Heart right ventricle (tissue), 16 donors: Measurements from ENCODE around the gene NEK6. TPM values are rescaled to one million over a fixed set of nuclear protein-coding genes. Genes with fewer than 3 reads are reported as not detected.
A peak's percentile ranks its signal among the peaks of the same experiment; 100 is the strongest.

Experiments
- ATAC-seq, 8 donors: fragments of 200-7000 bp; cut with Tn5 transposase; one replicate each; pipeline ENCODE4 v1.9.1; 2020; ENCODE audit warnings: mild to moderate bottlenecking in 8 of 8, moderate library complexity in 8 of 8, moderate number of reproducible peaks in 1 of 8
- DNase-seq, 2 donors: peaks; one replicate each; pipeline ENCODE4 v3.0.0-alpha.2; 2020
- H3K27ac ChIP-seq, 10 donors: fragments of 200-600 bp; sonication (generic) in 2 of 10; one replicate each; pipeline versions ENCODE4 v1.5.0 to v1.8.0; 2020 to 2022; ENCODE audit warnings: mild to moderate bottlenecking in 3 of 10
- H3K27me3 ChIP-seq, 7 donors: fragments of 200-600 bp; one replicate each; pipeline ENCODE4 v1.8.0; 2021 to 2022; ENCODE audit warnings: mild to moderate bottlenecking in 2 of 7
- H3K36me3 ChIP-seq, 9 donors: fragments of 200-600 bp; sonication (generic) in 1 of 9; one replicate each; pipeline versions ENCODE4 v1.5.0 to v1.8.0; 2020 to 2022; ENCODE audit warnings: mild to moderate bottlenecking in 2 of 9
- H3K4me1 ChIP-seq, 9 donors: fragments of 200-600 bp; sonication (generic) in 1 of 9; one replicate each; pipeline versions ENCODE4 v1.5.0 to v1.8.0; 2020 to 2022; ENCODE audit warnings: mild to moderate bottlenecking in 4 of 9
- H3K4me3 ChIP-seq, 10 donors: fragments of 200-600 bp; sonication (generic) in 2 of 10; one replicate each; pipeline versions ENCODE4 v1.5.0 to v1.8.0; 2020 to 2022; ENCODE audit warnings: mild to moderate bottlenecking in 7 of 10, moderate library complexity in 2 of 10
- H3K9me3 ChIP-seq, 11 donors: fragments of 200-600 bp in 10 of 11; sonication (generic) in 2 of 11; one replicate each; pipeline versions ENCODE4 v1.5.0 to v1.8.0; 2013 to 2022; ENCODE audit warnings: mild to moderate bottlenecking in 2 of 11, control low read depth in 1 of 11, moderate library complexity in 1 of 11
- WGBS, 2 donors: extraction: QIAGEN DNeasy Blood & Tissue Kit; methylation state at CpG; one replicate each; pipeline ENCODE4 v1.1.7; 2013; ENCODE audit warnings: inconsistent platforms in 1 of 2; 5-methylcytosine and 5-hydroxymethylcytosine counted together
- intact Hi-C, 10 donors: fragments of 100-400 bp; cut with DNase I; formaldehyde crosslinking; loops; one replicate each; pipeline versions ENCODE4 v1.11.1 to v1.14.2; 2022
- polyA plus RNA-seq, 2 donors: library from polyadenylated mRNA; stranded (reverse); fragments of 200-250 nt; gene quantifications; one replicate each; pipeline ENCODE4 v1.2.3, GENCODE V29; 2013
- total RNA-seq, 10 donors: library from RNA; stranded (reverse); fragmentation: NEBNext Ultra II Directional in 3 of 10; extraction: Animal tissue kit (Norgen Biotek cat#: 25700) in 3 of 10; gene quantifications; one replicate each; pipeline versions ENCODE4 v1.2.1 to v1.2.4, GENCODE V29; 2021 to 2023
- TF ChIP-seq, protein P1 (sequence below), 9 donors: fragments of 200-600 bp; sonication (generic) in 2 of 9; IDR thresholded peaks; one replicate each; pipeline versions ENCODE4 v1.5.0 to v1.8.0; 2021 to 2022; ENCODE audit warnings: antibody characterized with exemption in 9 of 9, mild to moderate bottlenecking in 5 of 9, moderate library complexity in 1 of 9
- donor health status: Arrhythmogenic right ventricular cardiomyopathy.
- donor health status: ischemic (EF 13 %, LVEDD 7.1; RV severe dilation, severe dysfunction).
- donor health status: healthy with polysubstance abuse.
- donor health status: DM: no; HTN: yes; CAD: no.
- donor health status: DM: no; HTN: no; CAD: no.
- donor health status: ischemic (EF 25% LVEDD 6.9; RV normal size, moderate dysfunction).
- donor health status: ischemic (EF 25% LVEDD 5.7; RV mildly dilated, moderate dysfunction).
- donor health status: healthy.
- donor health status: DM: yes; HTN: yes; CAD: no.
- donor health status: Ischemic cardiomyopathy.
- donor health status: ischemic (EF 35%, LVEDD 5.7; RV mildly dilated, moderate dysfunction).
- donor health status: nonischemic (EF 11% LVEDD 7.7; RV severe dilation, severe dysfunction).
- donor health status: DM: yes; HTN: yes; CAD: no.
- donor health status: PGD.
- donor health status: ischemic (EF 29% LVEDD 5.4; RV normal size, mild dysfunction).
- donor health status: nonischemic (EF 23%, LVEDD 6.1; RV moderate dilation, normal function).

Gene NEK6
- total and polyA plus RNA-seq, 12 donors, result 1.9 to 22.4 (median 7.5) TPM

DNA sequence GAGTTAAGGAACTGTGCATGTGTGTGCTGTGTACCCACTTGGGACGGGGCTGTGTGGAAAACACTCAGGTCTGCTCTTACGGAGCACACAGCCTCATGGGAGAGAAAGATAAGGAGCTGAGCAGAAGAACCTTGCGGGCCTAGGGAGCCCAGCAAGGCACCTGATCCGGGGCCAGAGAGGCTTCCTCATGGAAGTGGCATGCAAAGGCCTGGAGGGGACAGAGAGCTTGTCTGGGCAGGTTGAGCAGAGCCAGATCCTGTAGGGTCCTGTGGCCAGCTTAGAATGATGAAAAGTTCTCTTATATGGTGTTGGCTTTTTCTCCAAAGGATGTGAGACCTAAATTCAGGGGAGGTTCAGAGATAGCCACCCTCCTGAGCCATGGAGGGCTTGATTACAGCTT is 45.2 kb downstream of the NEK6 start:
- Histone ChIP-seq H3K36me3 (peaks cover 0 to 51% (median 0%) of the 10 kb centered on the region in 9 donors), H3K4me3 (no peak overlapping the region), H3K9me3 (no peaks in the 10 kb centered on the region), H3K27ac (no peak overlapping the region), H3K4me1 (peaks cover 0 to 32% (median 15%) of the 10 kb centered on the region in 9 donors), H3K27me3 (no peaks in the 10 kb centered on the region)
- 85 to 88% methylated on average over 4 of the region's 4 CpGs for WGBS, 2 donors
- DNase-seq (no peak), ATAC-seq (no peak)
- TF ChIP-seq, protein P1, sequence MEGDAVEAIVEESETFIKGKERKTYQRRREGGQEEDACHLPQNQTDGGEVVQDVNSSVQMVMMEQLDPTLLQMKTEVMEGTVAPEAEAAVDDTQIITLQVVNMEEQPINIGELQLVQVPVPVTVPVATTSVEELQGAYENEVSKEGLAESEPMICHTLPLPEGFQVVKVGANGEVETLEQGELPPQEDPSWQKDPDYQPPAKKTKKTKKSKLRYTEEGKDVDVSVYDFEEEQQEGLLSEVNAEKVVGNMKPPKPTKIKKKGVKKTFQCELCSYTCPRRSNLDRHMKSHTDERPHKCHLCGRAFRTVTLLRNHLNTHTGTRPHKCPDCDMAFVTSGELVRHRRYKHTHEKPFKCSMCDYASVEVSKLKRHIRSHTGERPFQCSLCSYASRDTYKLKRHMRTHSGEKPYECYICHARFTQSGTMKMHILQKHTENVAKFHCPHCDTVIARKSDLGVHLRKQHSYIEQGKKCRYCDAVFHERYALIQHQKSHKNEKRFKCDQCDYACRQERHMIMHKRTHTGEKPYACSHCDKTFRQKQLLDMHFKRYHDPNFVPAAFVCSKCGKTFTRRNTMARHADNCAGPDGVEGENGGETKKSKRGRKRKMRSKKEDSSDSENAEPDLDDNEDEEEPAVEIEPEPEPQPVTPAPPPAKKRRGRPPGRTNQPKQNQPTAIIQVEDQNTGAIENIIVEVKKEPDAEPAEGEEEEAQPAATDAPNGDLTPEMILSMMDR (IDR thresholded peaks at IDR 0.05), result no peak
- intact Hi-C loops, result loop anchor here in 1 of 10 donors (5.0 kb wide), 1 partner anchor 41 kb away; no protein-coding TSS in a partner anchor

DNA sequence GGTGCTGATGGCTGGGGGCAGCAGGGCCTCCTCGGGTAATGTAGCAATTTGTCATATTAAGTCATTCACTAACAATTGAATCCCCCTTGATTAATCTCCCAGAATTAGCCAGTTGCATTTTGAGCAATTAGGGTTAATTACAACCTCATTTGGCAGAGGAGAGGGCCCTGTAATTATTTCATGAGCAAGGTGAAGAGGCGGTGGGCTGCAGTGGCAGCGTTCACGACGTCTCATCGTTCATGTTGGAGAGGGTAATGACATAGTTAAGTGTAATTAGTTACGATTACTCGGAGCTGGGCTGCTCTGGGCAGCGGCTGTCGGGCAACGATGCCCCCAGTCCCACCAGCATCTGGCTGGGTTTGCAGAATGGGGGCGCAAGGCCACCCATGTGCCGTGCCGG is 46.0 kb downstream of the NEK6 start:
- TF ChIP-seq, protein P1 (IDR thresholded peaks at IDR 0.05), result no peak
- Histone ChIP-seq H3K4me1 (peaks cover 0 to 25% (median 7%) of the 10 kb centered on the region in 9 donors), H3K9me3 (no peaks in the 10 kb centered on the region), H3K27me3 (no peaks in the 10 kb centered on the region), H3K4me3 (no peak overlapping the region), H3K27ac (no peak overlapping the region), H3K36me3 (peaks cover 0 to 59% (median 0%) of the 10 kb centered on the region in 9 donors)
- intact Hi-C loops, result loop anchor here in 1 of 10 donors (5.0 kb wide), 1 partner anchor 41 kb away; no protein-coding TSS in a partner anchor
- no peak for DNase-seq
- no peak for ATAC-seq
- WGBS, 2 donors, result 91% methylated on average over 14 of the region's 14 CpGs

DNA sequence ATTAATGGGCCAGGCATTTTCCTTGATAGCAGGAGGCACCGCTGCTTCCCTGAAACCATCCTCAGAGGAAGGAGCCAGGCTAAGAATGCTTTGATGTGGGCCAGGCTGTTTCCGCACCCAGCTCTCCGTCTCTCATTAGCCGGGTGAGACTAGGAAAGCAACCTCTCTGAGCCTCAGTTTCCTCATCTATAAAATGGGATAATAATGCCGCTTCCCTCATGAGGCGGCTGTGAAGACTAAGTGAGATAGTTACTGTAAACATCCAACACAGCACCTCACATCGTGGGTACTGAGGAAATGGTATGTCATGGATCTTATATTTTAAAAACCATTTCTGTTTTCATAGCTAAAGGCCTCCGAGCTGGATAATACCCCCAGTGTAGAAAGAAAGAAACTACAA is 46.5 kb downstream of the NEK6 start:
- Histone ChIP-seq H3K4me1 (peaks cover 0 to 22% (median 3%) of the 10 kb centered on the region in 9 donors), H3K9me3 (no peaks in the 10 kb centered on the region), H3K4me3 (no peak overlapping the region), H3K27me3 (no peaks in the 10 kb centered on the region), H3K36me3 (peaks cover 0 to 64% (median 0%) of the 10 kb centered on the region in 9 donors), H3K27ac (no peak overlapping the region)
- WGBS, 2 donors, result 93 to 94% methylated on average over 8 of the region's 8 CpGs
- ATAC-seq (no peak), DNase-seq (no peak)
- intact Hi-C loops, result loop anchor here in 1 of 10 donors (5.0 kb wide), 1 partner anchor 42 kb away; no protein-coding TSS in a partner anchor
- TF ChIP-seq, protein P1 (IDR thresholded peaks at IDR 0.05), result no peak

DNA sequence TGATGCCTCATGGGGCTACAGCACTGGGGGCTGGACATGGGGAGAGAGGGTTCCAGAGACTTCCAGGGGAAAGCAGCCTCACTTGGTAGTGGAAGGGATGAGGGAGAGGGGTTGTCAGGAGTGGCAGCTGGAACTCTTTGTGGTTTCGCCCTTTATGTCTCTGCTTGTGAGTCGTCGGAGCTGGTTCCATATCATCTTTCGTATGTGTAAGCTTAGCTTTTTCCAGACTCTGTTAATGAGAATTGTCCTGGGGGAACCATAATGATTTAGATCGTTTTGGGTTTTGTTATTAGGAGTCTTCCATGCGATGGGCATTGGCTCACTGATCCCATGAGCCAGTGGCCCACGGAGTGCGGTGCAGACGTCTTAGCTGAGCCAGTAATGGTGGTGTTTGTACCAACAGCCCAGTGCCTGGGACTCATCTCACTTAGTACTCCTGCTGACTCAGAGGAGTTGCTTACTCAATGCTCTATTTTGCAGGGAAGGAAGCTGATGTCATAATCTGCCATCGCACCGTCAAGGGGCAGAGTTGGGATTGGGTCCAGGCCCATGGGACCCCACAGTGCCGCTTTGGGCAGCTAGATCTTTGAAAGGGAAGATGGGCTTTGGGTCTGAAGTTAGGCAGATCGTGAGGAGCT is 48.5 kb downstream of the NEK6 start:
- peak overlapping the region in 1 of 10 donors; percentile 13 for H3K27ac ChIP-seq
- intact Hi-C loops, result no loop called here

More for the DNA sequence above, 48.5 kb downstream of the NEK6 start:
- Histone ChIP-seq H3K9me3 (no peaks in the 10 kb centered on the region), H3K4me1 (peaks cover 0 to 18% (median 0%) of the 10 kb centered on the region in 9 donors), H3K36me3 (peaks cover 0 to 73% (median 0%) of the 10 kb centered on the region in 9 donors), H3K4me3 (no peak overlapping the region), H3K27me3 (no peaks in the 10 kb centered on the region)
- 72 to 77% methylated on average over 13 of the region's 13 CpGs for WGBS, 2 donors
- DNase-seq (no peak), ATAC-seq (peak in 1 of 8 donors; percentile 39)
- TF ChIP-seq, protein P1 (IDR thresholded peaks at IDR 0.05), result no peak
